Smooth muscle cell (in vitro differentiated cells): Measurements from ENCODE around the gene TOMM7. TPM values are rescaled to one million over a fixed set of nuclear protein-coding genes. Genes with fewer than 3 reads are reported as not detected.

Experiments used
- DNase-seq: peaks from one replicate; lab custom pipeline; 2025; ENCODE audit not compliant: unreplicated experiment; lab: John Stamatoyannopoulos, UW
- H2AFZ ChIP-seq: fragments of 200-600 bp; sonication (generic); 2 replicates; pipeline ENCODE4 v1.6.0; 2016; ENCODE audit warnings: antibody characterized with exemption, low read depth, mild to moderate bottlenecking
- H3F3A ChIP-seq: fragments of 200-600 bp; sonication (generic); 2 replicates; pipeline ENCODE4 v1.6.0; 2017; ENCODE audit warnings: antibody characterized with exemption, low read depth
- H3K27ac ChIP-seq: fragments of 200-600 bp; sonication (generic); 2 replicates; pipeline ENCODE4 v1.5.1; 2016; ENCODE audit warnings: low read depth, mild to moderate bottlenecking
- H3K27me3 ChIP-seq: fragments of 200-600 bp; sonication (generic); 2 replicates; pipeline ENCODE4 v1.6.1; 2016; ENCODE audit warnings: low read depth, mild to moderate bottlenecking
- H3K36me3 ChIP-seq: fragments of 200-600 bp; sonication (generic); 2 replicates; pipeline ENCODE4 v1.5.1; 2016; ENCODE audit warnings: low read depth
- H3K4me1 ChIP-seq: fragments of 200-600 bp; sonication (generic); 2 replicates; pipeline ENCODE4 v1.5.1; 2016; ENCODE audit warnings: low read depth
- H3K4me2 ChIP-seq: fragments of 200-600 bp; sonication (generic); 2 replicates; pipeline ENCODE4 v1.6.0; 2016; ENCODE audit warnings: mild to moderate bottlenecking
- H3K4me3 ChIP-seq: fragments of 200-600 bp; sonication (generic); 2 replicates; pipeline ENCODE4 v1.5.1; 2016; ENCODE audit warnings: mild to moderate bottlenecking
- H3K79me2 ChIP-seq: fragments of 200-600 bp; sonication (generic); 2 replicates; pipeline ENCODE4 v1.6.0; 2016; ENCODE audit warnings: low read depth, mild to moderate bottlenecking
- H3K9ac ChIP-seq: fragments of 200-600 bp; sonication (generic); 2 replicates; pipeline ENCODE4 v1.6.0; 2016; ENCODE audit warnings: low read depth
- H3K9me3 ChIP-seq: fragments of 200-600 bp; sonication (generic); replicated peaks from 2 replicates; pipeline ENCODE4 v1.5.1; 2016; ENCODE audit warnings: low read depth
- H4K20me1 ChIP-seq: fragments of 200-600 bp; sonication (generic); 2 replicates; pipeline ENCODE4 v1.6.0; 2016; ENCODE audit warnings: low read depth
- WGBS: methylation state at CpG from one replicate; pipeline ENCODE4 v1.1.7; 2016; ENCODE audit warnings: low lambda C conversion rate; 5-methylcytosine and 5-hydroxymethylcytosine counted together
- polyA plus RNA-seq: library from polyadenylated mRNA; unstranded; fragments of >200 nt; fragmentation: Nextera tagmentation; extraction: Ambion mirVana; gene quantifications from 2 replicates; pipeline ENCODE4 v1.2.1, GENCODE V29; 2016
- total RNA-seq: library from RNA; depleted of rRNA; stranded (reverse); fragments of >200 nt; gene quantifications from 2 replicates; pipeline ENCODE4 v1.2.3, GENCODE V29; 2014
- TF ChIP-seq, protein P1 (sequence below): fragments of 200-600 bp; sonication (generic); IDR thresholded peaks from 2 replicates; pipeline ENCODE4 v1.5.1; 2017; ENCODE audit warnings: borderline replicate concordance, mild to moderate bottlenecking, antibody characterized with exemption; ENCODE audit not compliant: insufficient read depth, poor library complexity, severe bottlenecking

The TOMM7 gene
- total and polyA plus RNA-seq, 2 experiments from 2014 or later: 202 to 285 TPM

GRCh38 chr7:22855049-22855392, 32.4 kb upstream of the TOMM7 start:
- Histone ChIP-seq H3K9me3 (no peaks in the 10 kb centered on the region), H3K4me2 (peak overlapping the region; percentile 92), H3K36me3 (no peaks in the 10 kb centered on the region), H3K9ac (peak overlapping the region; percentile 81), H2AFZ (peak overlapping the region; percentile 96), H3K4me3 (peak overlapping the region; percentile 68), H3F3A (peaks cover 38% of the 10 kb centered on the region), H3K79me2 (no peaks in the 10 kb centered on the region), H3K27ac (peak overlapping the region; percentile 98), H3K27me3 (no peaks in the 10 kb centered on the region), H3K4me1 (peaks cover 13% of the 10 kb centered on the region), H4K20me1 (no peaks in the 10 kb centered on the region)
- TF ChIP-seq, protein P1, sequence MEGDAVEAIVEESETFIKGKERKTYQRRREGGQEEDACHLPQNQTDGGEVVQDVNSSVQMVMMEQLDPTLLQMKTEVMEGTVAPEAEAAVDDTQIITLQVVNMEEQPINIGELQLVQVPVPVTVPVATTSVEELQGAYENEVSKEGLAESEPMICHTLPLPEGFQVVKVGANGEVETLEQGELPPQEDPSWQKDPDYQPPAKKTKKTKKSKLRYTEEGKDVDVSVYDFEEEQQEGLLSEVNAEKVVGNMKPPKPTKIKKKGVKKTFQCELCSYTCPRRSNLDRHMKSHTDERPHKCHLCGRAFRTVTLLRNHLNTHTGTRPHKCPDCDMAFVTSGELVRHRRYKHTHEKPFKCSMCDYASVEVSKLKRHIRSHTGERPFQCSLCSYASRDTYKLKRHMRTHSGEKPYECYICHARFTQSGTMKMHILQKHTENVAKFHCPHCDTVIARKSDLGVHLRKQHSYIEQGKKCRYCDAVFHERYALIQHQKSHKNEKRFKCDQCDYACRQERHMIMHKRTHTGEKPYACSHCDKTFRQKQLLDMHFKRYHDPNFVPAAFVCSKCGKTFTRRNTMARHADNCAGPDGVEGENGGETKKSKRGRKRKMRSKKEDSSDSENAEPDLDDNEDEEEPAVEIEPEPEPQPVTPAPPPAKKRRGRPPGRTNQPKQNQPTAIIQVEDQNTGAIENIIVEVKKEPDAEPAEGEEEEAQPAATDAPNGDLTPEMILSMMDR: no peak
- no peak for DNase-seq
- WGBS: 12% methylated on average over 9 of the region's 9 CpGs

DNA sequence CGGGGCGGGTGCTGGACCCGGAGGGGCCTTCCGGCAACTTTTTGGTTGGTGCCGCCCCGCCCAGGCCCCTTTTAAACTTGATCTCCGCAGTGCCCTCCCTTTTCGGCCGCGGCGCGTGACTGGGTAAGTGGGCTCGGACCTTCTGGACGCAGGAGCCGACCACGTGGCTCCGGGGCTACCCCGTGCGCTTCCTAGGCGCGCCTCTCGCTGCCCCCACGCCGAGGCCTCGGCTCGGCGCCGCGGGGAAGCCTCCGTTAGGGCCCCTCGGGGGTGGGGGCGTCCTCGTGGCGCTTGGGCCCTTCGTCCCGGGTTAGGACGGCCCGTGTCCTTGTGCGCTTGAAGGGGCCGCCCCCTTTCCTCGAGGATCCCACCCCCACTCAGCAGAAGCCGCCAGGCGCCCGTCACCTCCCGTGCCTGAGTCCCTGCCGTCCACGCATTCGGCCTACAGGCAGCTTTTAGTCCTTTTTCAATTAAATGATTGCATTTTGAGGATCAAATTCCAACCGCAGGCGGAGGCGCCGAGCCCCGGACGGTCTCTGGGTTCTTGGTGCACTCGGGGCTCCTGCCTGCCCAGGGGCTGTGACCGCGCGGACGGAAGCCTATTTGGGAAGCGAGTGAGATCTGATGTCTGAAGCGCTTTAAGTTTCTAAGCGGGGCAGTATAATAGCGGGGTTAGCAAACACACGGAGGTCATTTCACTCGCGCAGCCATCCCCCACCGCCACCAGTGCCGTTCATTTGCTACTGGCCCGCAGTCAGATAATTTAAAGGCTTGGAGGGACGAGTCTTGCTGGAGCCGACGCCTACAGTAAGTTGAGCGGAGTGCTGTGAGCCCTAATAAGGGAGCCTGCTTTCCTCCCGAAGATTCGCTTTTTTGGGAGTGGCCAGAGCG, 31.8 kb upstream of the TOMM7 start:
- H3K79me2 ChIP-seq: no peaks in the 10 kb centered on the region
- H3K4me2 ChIP-seq: peak overlapping the region; percentile 92
- peak overlapping the region; percentile 98 for H3K27ac ChIP-seq
- TF ChIP-seq, protein P1: no peak
- no peaks in the 10 kb centered on the region for H3K9me3 ChIP-seq
- H4K20me1 ChIP-seq: no peaks in the 10 kb centered on the region
- no peaks in the 10 kb centered on the region for H3K36me3 ChIP-seq
- peak; percentile 69 for DNase-seq
- under 1% methylated on average over 70 of the region's 76 CpGs for WGBS
- H3K9ac ChIP-seq: peak overlapping the region; percentile 81
- H3F3A ChIP-seq: peaks cover 35% of the 10 kb centered on the region
- H3K4me1 ChIP-seq: peaks cover 7% of the 10 kb centered on the region
- no peaks in the 10 kb centered on the region for H3K27me3 ChIP-seq
- peak overlapping the region; percentile 96 for H2AFZ ChIP-seq
- H3K4me3 ChIP-seq: peak overlapping the region; percentile 68

DNA sequence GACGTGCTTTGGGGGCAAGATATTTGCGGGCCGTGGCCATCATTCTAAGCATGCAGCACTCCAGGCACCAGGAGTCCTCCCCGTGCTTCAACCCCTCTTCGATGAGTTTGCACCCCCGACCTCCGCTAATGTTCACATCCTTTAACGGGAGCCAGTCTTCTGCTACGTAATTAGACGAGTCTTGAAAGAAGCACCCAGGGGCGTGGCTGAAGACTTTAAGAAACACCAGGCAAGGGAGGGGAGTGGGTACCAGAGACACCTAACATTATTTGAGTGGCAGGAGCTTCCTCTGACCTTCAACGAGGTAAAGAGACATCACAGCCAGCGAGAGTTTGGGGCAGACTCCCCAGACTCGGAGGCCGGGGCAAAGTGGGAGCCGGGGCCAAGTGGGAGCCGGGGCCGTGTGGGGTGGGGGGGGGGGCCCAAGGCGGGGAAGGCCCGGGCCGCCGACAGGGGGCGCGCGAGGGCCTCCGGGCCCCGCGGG, 31.1 kb upstream of the TOMM7 start:
- peak overlapping the region; percentile 68 for H3K4me3 ChIP-seq
- no peaks in the 10 kb centered on the region for H3K79me2 ChIP-seq
- 16% methylated on average over 21 of the region's 28 CpGs for WGBS
- no peaks in the 10 kb centered on the region for H4K20me1 ChIP-seq
- DNase-seq: no peak
- no peak overlapping the region for H3K9ac ChIP-seq
- no peak overlapping the region for H3K27ac ChIP-seq
- H3K9me3 ChIP-seq: no peaks in the 10 kb centered on the region
- peaks cover 4% of the 10 kb centered on the region for H3K4me1 ChIP-seq
- H3F3A ChIP-seq: peaks cover 35% of the 10 kb centered on the region
- no peaks in the 10 kb centered on the region for H3K27me3 ChIP-seq
- TF ChIP-seq, protein P1: peak; percentile 86
- no peak overlapping the region for H2AFZ ChIP-seq
- peak overlapping the region; percentile 92 for H3K4me2 ChIP-seq
- no peaks in the 10 kb centered on the region for H3K36me3 ChIP-seq

DNA sequence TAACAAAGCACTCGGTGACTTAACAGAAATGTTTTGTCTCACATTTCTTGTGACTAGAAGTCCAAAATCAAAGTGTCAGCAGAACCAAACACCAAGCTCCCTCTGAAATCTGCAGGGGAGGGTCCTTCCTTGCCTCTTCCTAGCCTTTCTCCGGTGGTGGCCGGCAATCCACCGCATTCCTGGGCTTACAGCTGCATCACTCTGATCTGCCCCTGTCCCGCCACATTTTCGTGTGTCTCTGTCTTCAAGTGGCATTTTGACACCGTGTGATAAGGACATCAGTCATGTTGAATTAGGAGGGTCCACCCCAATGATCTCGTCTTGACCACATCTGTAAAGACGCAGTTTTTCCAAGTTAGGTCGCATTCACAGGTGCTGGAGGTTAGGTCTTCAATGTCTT, 30.5 kb upstream of the TOMM7 start:
- Histone ChIP-seq H3K9me3 (no peaks in the 10 kb centered on the region), H3K4me3 (no peak overlapping the region), H3K4me2 (no peak overlapping the region), H4K20me1 (no peaks in the 10 kb centered on the region), H2AFZ (no peak overlapping the region), H3F3A (peaks cover 32% of the 10 kb centered on the region), H3K4me1 (peaks cover 4% of the 10 kb centered on the region), H3K27ac (no peak overlapping the region), H3K36me3 (no peaks in the 10 kb centered on the region), H3K79me2 (no peaks in the 10 kb centered on the region), H3K9ac (no peak overlapping the region), H3K27me3 (no peaks in the 10 kb centered on the region)
- WGBS: 77% methylated on average over 10 of the region's 10 CpGs
- TF ChIP-seq, protein P1: no peak
- no peak for DNase-seq
